GM21529 (cell line): ENCODE data around the gene HDAC11.
"Not testable (repeated sequence)": the region's sequence is repeated elsewhere in the genome, so short reads cannot be mapped to it uniquely, and the experiment has no call there.

Source experiments
- ATAC-seq: cut with Tn5 transposase; IDR thresholded peaks from one replicate; pipeline ENCODE4 v1.9.1; 2021; ENCODE audit not compliant: unreplicated experiment

HDAC11 gene

DNA sequence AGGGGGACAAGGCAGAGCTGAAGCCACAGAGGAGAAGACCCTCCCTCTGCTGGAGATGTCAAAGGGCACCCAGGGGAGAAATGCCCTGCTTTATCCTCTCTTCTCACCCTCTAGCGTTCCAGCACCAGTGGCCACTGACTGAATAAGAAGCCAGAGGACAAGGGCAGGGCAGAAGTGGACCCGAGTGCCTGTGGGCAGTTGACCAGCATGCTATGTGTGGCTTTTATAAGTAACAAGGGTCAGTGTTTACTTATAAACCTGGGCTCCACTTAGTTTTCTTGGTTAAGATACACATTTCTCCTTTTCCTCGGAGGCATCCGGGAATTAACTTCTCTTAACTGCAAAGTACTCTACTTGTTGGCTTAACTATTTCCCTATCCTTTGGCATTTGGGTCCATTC is 13.3 kb upstream of the HDAC11 start:
- ATAC-seq = no peak

DNA sequence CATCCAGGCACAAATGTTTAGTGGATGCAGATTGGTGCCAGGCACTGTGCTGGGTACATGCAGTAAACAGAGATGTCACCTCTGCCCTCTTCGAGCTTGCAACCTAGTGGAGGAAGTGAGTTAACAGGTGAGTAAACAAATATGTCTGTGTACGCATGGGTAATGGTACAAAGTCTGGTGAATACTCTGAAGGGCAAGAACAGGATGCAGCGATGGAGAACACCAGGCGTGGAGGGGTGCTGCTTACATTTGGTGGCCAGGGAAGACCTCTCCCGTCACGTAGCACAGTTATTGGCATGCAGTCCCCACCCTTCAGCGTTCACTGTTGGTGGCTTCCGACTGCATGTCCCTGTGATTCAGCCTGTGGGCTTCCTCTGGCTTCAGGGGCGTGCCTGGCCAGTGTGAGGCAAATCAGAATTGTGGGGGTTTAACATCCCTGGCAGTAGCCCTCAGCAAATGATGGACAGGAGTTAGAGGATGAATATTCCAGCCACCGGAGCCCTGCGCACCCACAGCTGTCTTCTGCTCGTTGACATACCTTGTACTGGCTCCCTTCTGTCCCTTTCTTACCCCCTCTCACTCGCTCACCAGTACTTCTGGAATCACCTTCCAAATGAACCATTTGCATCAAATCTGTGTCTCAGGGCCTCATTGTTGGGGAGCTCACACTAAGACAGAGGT is 9.1 kb upstream of the HDAC11 start:
- no peak for ATAC-seq

DNA sequence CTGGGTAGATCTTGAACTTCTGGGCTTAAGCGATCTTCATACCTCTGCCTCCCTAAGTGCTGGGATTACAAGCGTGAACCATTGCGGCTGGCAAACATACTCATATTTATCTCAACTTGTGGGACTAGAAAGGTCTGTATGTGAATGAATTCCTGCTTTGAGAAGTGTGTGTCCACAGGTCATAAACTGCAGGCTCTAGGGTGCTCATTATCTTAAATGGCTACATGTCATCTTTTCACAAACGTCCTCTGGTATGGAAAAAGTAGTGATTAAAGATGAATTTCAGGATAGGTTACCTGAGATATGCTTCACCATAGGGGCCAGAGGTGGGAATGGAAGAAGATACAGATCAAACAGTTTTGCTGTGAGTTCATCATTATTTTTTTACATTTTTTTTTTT is 7.8 kb upstream of the HDAC11 start:
- ATAC-seq = no peak

DNA sequence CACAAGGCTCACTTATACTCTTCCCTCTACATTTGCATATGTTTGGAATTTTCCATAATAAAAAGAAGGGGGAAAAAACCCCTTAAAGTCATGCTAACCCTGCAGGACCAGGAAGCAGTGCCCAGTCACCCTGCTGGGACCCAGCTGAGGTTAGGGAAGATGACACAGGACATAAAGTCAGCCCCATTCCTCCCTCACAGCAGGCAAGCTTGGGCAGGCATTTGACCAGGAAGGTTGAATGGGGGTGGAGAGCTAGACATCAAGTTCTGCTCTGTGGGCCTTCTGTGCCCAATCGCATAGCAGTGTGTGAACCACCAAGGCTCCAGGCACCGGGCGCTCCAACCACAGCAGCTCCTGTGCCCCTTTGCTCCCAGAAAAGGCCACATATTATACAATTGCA is 7.1 kb upstream of the HDAC11 start:
- no peak for ATAC-seq

DNA sequence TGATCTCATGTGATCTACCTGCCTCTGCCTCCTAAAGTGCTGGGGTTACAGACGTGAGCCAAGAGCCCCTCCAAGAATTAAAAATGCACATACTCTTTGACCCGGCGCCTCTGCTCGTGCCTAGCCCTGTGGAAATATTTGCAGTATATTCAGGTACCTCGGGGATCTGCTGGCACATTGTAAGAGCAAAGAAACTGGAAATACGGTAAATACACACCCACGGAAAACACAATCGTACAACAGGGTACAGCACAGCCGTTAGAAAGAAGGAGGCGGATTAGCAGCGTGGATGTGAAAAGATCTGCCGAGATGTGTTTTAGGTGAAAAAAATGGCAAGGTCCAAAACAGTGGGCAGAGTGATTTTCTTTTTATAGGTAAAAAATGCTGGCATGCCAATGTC is 6.1 kb upstream of the HDAC11 start:
- no peak for ATAC-seq

DNA sequence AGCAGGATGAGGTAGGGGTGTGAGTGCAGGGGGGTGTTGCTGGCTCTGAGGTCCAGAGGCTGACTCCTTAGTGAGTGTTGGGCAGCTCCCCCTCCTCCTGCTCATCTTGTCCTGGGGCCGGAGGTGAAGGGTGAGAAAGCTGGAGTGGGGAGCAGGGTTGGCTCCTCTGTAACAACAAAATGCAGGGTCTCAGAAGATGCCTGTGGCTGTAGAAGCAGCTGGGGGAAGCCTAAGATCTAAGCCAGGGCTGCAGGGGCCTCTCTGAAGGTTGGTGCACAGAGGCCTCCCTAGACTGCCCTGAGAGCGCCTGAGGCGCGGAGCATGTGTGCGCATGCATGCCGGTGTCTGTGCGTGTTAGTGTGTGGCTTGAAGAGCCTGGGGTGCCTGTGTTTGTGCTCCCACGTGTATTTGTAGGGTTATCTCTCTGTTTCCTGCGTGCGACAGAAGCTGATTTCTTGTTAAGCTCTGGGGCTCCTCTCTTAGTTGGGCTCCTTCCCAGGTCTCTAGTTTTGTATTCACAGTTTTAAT is 5.3 kb upstream of the HDAC11 start:
- ATAC-seq = no peak

DNA sequence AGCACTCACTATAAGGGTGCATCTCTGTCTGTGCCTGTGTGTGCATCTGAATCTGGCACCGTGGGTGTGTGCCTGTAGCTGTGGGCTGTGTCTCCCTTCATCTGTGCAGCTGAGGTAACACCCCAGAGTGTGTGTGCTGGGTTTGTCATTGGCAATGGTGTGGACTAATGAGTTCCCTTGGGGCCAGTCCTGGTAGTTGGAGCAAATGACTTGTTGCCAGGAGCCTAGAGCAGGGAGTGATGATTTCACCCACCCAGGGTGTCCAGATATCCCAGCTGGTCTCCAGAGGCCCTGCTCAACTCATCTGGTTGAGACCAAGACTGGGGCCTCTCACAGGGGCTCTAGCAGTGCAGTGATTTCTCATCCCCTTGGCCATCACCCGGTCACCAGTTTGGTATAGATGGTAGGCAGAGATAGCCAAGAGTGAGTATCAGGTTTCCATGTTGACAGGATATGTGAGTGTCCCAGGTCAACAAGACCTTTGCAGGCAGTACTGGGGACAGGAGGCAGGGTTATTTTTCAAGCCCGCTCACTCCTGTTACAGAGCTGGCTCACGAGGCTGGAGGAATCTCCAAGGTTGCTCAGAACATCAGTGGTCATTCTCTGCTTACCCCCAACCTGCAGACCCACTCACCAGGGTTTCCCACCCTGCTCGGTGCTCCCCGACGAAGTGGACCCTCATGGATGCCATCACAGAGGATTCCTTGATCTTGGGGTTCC is 4.1 kb upstream of the HDAC11 start:
- ATAC-seq = no peak

DNA sequence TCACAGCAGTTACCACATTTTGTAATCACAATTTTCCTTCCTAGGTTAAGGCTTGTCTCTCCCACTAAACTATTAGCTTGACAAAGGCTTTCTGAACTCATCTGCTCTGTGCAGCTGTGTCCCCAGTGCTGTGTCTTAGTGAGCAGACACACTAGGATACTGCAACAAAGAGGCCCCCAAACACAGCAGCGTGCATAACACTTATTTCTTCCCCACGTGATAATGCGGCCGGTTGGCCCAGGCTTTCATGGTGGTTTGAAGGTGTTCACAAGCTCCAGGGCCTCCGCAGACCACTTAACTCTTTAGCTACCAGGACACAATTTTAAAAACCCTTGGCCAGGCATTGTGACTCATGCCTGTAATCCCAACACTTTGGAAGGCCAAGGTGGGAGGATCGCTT is 2.2 kb upstream of the HDAC11 start:
- ATAC-seq = no peak

DNA sequence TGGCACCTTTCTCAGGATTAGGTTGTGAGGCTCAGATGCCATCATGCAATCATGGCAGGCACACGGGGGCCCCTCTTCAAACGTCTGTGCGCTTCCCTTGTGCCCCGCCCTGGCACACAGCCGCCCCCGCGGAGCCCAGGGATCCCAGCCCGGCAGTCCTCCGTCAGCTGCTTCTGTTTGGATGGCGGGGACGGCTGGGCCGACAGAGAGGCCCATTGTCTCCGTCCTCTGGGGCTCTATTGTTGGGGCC is 849 bp upstream of the HDAC11 start:
- no peak for ATAC-seq

DNA sequence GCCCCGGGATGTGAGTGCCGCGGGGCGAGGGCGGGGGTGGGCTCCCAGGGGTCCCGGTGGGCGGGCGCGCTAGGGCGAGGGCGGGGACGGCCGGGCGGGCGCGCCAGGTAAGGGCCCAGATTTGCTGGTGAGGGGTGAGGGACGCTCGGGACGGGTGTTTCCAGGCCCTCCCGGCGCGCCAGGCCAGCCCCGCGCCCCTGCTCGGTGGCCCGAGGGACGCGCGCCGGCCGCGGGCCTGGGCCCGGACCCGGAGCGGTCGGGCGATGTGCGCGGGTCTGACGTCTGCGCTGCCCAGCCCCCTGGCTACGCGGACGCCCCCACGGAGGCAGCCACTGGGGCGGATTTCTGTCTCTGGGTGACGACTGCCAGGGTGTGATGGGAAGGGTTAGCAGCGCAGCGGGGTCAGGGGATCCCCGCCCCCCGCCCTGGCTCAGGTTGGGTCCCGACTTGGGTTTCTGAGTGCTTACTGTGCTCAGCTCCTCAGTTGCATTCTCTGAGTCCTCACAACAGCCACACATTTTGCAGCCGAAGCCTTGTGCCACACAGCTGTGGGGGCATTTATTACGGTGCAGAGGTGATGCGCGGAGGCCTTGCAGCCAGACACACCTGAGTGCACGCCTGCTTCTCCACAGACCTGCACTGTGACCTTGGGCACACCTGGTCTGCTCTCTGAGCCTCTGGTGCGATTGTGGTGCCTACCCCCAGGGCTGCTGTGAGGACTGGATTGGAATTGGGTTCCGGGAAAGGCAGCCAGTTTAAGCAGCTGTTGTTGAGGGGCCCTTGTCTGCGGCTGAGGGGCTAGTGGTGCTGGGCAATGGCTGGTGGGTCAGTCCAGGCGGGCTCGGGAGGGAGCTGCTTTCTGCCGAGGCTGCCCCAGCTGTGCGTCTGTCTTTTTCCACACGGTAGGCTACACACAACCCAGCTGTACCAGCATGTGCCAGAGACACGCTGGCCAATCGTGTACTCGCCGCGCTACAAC is 523 bp downstream of the HDAC11 start:
- peak; percentile 26 for ATAC-seq

DNA sequence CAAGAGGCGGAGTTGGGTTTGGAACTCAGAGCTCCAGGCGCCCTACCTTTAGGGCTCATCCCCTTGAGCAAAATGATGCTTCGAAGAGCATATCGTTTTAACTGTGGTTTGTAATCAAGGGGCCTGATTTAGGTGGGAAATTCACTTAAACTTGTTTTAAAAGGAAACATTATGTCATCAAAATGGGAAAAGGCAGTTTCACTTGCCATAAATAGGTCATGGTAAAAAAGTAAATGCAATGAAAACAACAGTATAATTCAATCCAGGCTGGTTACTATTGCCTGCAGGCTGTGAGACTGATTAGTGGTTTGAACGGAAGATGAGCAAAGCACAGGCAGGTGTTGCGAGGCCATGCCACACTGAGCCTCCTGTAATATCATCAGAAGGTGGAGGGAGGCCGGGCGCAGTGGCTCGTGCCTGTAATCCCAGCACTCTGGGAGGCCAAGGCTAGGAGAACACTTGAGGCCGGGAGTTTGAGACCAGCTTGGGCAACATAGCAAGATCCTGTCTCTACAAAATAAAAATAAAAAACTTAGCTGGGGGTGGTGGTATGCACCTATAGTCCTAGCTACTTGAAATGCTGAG is 2.1 kb downstream of the HDAC11 start:
- ATAC-seq = no peak

DNA sequence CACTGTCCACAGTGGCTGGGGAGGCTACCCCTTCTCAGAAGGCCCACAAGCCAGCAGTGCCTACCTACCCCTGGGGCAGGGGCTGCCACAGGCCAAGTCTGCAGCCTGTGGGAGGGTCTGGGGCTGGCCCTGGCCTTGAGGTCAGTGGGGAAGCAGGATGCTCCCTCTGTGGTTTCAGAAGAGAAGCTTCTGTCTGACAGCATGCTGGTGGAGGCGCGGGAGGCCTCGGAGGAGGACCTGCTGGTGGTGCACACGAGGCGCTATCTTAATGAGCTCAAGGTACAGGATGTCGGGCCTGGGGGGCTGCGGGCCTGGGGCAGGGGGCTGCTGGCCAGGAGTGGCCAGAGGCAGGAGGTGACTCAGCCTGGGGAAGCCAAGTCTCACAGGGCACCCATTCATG is 3.2 kb downstream of the HDAC11 start:
- no peak for ATAC-seq

DNA sequence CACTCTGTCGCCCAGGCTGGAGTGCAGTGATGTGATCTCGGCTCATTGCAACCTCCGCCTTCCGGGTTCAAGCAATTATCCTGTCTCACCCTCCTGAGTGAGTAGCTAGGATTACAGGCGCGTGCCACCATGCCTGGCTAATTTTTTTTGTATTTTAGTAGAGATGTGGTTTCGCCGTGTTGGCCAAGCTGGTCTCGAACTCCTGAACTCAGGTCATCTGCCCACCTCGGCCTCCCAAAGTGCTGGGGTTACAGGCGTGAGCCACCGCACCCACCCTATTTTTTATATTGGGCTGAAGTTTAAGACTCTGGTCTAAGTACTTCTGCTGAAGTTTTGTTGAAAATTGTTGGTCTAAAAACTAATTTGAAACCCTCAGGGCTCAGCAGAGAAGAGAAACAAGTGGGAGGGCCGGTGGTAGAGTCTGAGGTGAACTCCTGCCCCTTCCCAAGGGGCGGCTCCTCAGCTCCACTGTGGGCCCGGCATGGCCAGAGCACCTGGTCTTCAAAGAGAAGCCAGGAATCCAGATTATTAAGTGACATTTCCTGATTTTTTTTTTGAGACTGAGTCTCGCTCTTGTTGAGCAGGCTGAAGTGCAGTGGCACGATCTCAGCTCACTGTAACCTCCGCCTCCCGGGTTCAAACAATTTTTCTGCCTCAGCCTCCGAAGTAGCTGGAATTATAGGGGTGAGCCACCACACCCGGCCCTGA is 4.0 kb downstream of the HDAC11 start:
- ATAC-seq = no peak

DNA sequence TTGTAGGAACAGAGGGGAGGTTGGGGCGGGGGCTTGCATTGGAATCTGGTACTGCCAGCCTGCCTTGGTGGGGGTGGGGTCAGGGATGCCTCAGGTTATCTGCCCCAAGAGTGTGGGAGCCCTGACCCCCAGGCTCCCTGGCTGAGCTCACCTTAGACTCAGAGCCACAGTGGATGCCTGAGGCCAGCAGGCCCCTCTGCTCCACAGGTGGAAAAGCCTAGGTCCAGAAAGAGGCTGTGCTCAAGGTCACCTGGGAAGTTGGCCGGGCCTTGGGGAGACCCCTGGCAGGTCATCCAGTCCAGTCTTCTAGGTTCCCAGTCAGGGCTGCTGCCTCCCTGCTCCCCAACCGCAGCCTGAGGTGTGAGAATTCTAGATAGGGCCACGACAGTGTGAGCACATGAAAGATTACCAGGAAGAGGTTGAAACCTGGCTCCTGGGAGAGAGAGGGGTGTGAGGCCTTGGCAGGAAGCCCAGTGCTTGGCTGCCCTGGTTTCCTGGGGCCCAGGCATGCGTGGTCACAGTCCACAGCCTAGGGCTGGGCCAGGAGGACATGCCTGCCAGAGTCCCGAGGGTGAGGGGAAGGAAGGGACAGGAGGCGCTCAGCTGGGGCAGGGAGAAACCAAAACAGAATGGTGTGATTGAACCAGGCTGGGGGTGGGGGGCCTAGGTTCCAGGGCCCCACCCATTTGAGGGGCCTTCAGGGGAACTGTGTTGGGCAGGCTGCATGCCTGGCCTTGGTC is 4.9 kb downstream of the HDAC11 start:
- no peak for ATAC-seq

DNA sequence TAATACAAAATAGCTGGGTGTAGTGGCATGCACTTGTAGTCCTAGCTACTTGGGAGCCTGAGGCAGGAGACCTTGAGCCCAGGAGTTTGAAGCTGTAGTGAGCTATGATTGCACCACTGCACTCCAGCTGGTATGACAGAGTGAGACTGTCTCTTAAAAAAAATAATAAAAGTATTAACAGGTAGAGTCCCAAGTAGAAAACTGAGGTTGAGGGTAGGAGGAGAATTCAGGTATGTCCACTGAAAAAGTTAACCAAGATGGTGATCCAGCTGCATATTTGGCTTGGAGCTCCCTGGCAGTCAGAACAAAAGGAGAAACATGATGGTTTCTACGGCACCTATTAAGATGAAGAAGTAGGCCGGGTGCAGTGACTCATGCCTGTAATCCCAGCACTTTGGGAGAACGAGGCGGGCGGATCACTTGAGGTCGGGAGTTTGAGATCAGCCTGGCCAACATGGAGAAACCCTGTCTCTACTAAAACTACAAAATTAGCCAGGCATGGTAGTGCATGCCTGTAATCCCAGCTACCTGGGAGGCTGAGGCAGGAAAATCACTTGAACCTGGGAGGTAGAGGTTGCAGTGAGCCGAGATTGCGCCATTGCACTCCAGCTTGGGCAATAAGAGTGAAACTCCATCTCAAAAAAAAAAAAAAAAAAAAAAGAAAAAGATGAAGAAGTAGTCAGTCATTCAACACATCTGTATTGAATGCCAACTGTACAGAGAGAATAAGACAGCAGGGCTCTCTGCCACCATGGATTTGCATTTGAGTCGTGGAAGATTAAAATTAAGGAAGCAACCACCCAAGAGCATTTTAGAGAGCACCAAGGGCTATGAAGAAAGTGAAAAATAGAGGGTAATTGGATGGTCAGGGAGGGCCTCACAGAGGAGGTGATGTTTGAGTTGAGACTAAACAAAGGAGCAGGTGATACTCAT is 5.8 kb downstream of the HDAC11 start:
- ATAC-seq = not testable (repeated sequence)

DNA sequence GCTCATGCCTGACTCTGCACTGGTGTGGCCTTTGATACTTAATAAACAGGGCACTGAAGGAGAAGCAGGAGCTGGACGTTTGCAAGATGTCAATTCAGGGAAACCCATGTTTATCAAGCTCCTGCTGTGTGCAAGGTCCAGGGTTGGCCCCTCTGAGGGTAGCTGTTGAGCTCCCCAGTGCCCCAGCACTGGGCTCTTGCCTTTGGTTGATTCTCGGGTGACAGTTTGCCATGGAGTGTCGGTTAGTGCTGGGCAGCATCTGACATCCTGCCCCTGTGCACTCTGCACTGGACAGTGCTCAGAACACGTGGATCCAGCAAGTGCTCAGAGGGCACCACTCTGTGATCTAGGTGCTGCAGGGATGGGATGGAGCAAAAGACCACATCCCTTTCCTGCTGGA is 7.3 kb downstream of the HDAC11 start:
- no peak for ATAC-seq

DNA sequence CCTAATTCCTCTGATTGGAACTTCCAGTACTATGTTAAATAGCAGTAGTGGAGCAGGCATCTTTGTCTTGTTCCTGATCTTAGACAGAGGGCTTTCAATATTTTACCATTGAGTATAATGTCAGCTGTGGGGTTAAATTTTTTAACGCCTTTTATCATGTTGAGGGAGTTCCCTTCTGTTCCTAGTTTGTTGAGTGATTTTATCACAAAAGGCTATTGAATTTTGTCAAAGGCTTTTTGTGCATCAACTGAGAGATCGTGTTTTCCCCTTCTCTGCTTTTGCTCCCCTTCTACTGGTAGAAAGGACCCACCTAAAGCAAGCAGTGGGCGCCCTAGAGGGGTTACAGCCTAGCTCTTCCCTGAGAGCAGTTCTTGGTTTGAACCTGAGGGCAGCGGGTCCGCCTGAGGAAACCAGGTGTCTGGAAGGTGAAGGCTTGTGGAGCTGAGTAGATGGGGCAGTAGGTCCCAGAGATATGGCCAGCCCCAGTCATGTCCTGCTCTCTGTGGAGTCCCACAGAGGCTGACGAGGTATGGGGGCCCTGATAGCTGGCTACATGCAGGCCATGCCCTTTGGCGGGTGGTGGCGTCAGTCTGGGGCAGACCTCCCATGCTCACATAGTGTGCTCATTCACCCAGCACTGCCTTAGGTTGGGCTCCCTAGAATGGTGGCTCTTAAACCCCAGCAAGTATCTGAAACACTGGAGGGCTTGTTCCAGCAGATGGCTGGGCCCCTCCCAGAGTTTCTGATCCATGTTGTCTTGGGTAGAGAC is 11.3 kb downstream of the HDAC11 start:
- no peak for ATAC-seq

DNA sequence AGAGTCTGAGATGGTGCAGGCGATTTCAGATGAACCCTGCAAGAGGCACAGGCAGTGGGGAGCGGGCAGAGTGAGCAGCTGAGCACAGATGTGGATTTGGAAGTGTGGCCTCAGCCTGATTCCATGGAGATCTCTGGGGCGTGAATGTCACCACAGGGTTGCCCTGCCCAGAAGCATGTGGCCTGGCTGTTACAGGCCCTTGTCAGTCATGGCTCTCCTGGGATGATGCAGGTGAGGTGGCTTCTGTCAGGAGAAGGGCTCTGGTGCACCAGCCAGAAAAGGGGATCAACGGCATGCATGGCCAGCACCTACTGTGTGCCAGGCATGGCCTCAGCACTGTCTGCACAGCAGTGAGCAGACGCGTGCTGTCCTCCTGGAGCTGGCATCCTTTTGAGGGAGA is 11.9 kb downstream of the HDAC11 start:
- ATAC-seq = no peak
